ENCODE measurements around the gene LIMS2. TPM values are rescaled to one million over a fixed set of nuclear protein-coding genes. Genes with fewer than 3 reads are reported as not detected.

The LIMS2 gene
- total RNA-seq, 6 donors from 2014 or later = 33.6 to 169 (median 109) TPM

- no peak for TF ChIP-seq POLR2A (IDR thresholded peaks at IDR 0.05)
- no peak for TF ChIP-seq EP300 (IDR thresholded peaks at IDR 0.05)
- TF ChIP-seq CTCF (IDR thresholded peaks at IDR 0.05) = no peak
- no peak for TF ChIP-seq POLR2AphosphoS5 (IDR thresholded peaks at IDR 0.05)
- ATAC-seq (ENCODE audit: low FRiP score in 2 of 2) (no peak), DNase-seq (peak in 1 of 2 donors; percentile 45)
- Histone ChIP-seq H3K4me3 (no peak overlapping the region), H3K9me3 (no peaks in the 10 kb centered on the region), H3K27ac (no peak overlapping the region), H3K4me1 (peaks cover 0 to 2% (median 0%) of the 10 kb centered on the region in 4 donors), H3K36me3 (peaks cover 17 to 87% (median 54%) of the 10 kb centered on the region in 4 donors), H3K27me3 (no peaks in the 10 kb centered on the region)
- WGBS, 2 donors = 93 to 98% methylated on average over 4 to 12 of the region's 13 CpGs
Measured at GRCh38 chr2:127719301-127720218, 44.2 kb upstream of the LIMS2 start.

GRCh38 chr2:127718271-127718670, 42.9 kb upstream of the LIMS2 start:
- DNase-seq (no peak), ATAC-seq (ENCODE audit: low FRiP score in 2 of 2) (no peak)
- H3K27ac ChIP-seq = no peak overlapping the region
- no peaks in the 10 kb centered on the region for H3K27me3 ChIP-seq
- H3K4me1 ChIP-seq = peaks cover 0 to 2% (median 0%) of the 10 kb centered on the region in 4 donors
- 90 to 96% methylated on average over 4 of the region's 4 CpGs for WGBS, 2 donors
- no peaks in the 10 kb centered on the region for H3K9me3 ChIP-seq
- TF ChIP-seq POLR2AphosphoS5 (IDR thresholded peaks at IDR 0.05) = no peak
- TF ChIP-seq EP300 (IDR thresholded peaks at IDR 0.05) = no peak
- TF ChIP-seq POLR2A (IDR thresholded peaks at IDR 0.05) = no peak
- TF ChIP-seq CTCF (IDR thresholded peaks at IDR 0.05) = no peak
- peaks cover 17 to 84% (median 51%) of the 10 kb centered on the region in 4 donors for H3K36me3 ChIP-seq
- H3K4me3 ChIP-seq = no peak overlapping the region

- DNase-seq (no peak), ATAC-seq (ENCODE audit: low FRiP score in 2 of 2) (no peak)
- Histone ChIP-seq H3K27ac (no peak overlapping the region), H3K27me3 (no peaks in the 10 kb centered on the region), H3K36me3 (peaks cover 17 to 65% (median 36%) of the 10 kb centered on the region in 4 donors), H3K4me3 (no peak overlapping the region), H3K9me3 (no peaks in the 10 kb centered on the region), H3K4me1 (no peaks in the 10 kb centered on the region)
- WGBS, 2 donors = 90 to 92% methylated on average over 14 of the region's 14 CpGs
- TF ChIP-seq EP300 (IDR thresholded peaks at IDR 0.05) = no peak
- no peak for TF ChIP-seq CTCF (IDR thresholded peaks at IDR 0.05)
- no peak for TF ChIP-seq POLR2A (IDR thresholded peaks at IDR 0.05)
- no peak for TF ChIP-seq POLR2AphosphoS5 (IDR thresholded peaks at IDR 0.05)
Measured at GRCh38 chr2:127715778-127716449, 40.6 kb upstream of the LIMS2 start.

- H3K36me3 ChIP-seq = peaks cover 6 to 60% (median 26%) of the 10 kb centered on the region in 4 donors
- TF ChIP-seq POLR2A (IDR thresholded peaks at IDR 0.05) = no peak
Measured at GRCh38 chr2:127713562-127713961, 38.2 kb upstream of the LIMS2 start.

GRCh38 chr2:127712999-127713398, 37.7 kb upstream of the LIMS2 start:
- no peak for ATAC-seq (ENCODE audit: low FRiP score in 2 of 2)
- WGBS, 2 donors = 74 to 87% methylated on average over 2 of the region's 2 CpGs
- peaks cover 9 to 60% (median 29%) of the 10 kb centered on the region in 4 donors for H3K36me3 ChIP-seq
- DNase-seq = no peak
- no peaks in the 10 kb centered on the region for H3K9me3 ChIP-seq
- no peak overlapping the region for H3K4me3 ChIP-seq
- no peaks in the 10 kb centered on the region for H3K27me3 ChIP-seq
- H3K27ac ChIP-seq = no peak overlapping the region
- TF ChIP-seq EP300 (IDR thresholded peaks at IDR 0.05) = no peak
- no peak for TF ChIP-seq POLR2AphosphoS5 (IDR thresholded peaks at IDR 0.05)
- TF ChIP-seq CTCF (IDR thresholded peaks at IDR 0.05) = no peak
- no peak for TF ChIP-seq POLR2A (IDR thresholded peaks at IDR 0.05)
- peaks cover 0 to 6% (median 5%) of the 10 kb centered on the region in 4 donors for H3K4me1 ChIP-seq

More at GRCh38 chr2:127713562-127713961, 38.2 kb upstream of the LIMS2 start:
- 95 to 97% methylated on average over 23 to 25 of the region's 25 CpGs for WGBS, 2 donors
- peak in 1 of 2 donors; percentile 48 for DNase-seq
- H3K4me1 ChIP-seq = peaks cover 0 to under 1% (median 0%) of the 10 kb centered on the region in 4 donors
- ATAC-seq (ENCODE audit: low FRiP score in 2 of 2) = peak in 1 of 2 donors; percentile 41
- H3K27me3 ChIP-seq = no peaks in the 10 kb centered on the region
- H3K27ac ChIP-seq = no peak overlapping the region
- no peaks in the 10 kb centered on the region for H3K9me3 ChIP-seq
- no peak overlapping the region for H3K4me3 ChIP-seq

Measured in upper lobe of left lung (tissue), 6 donors.